ENCODE measurements around the gene CCN6.
A peak's percentile ranks its signal among the peaks of the same experiment; 100 is the strongest.

CCN6 gene

DNA sequence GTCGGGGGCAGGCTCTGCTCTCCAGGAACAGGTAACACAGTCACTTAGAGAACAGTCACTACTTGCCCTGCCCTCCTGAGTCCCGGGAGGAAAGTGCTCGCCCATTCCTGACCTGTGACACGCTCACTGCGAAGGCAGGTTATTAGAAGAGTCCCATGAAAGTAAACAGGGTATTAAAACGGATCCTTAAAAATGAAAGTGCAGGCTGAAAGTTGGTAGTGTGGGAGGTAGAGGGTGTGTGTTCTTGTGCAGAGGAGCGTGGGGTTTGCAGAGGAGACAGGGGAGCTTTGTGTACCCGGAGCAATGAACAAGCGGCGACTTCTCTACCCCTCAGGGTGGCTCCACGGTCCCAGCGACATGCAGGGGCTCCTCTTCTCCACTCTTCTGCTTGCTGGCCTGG lies at the start of gene CCN6:
TSS of gene CCN6 (plus strand) at position 104 of the 400 bp plus-strand sequence. CDS start at position 358, 254 bp downstream.
- no peak for DNase-seq

GRCh38 chr6:112004201-112005012 lies 49.5 kb upstream of the CCN6 start:
- DNase-seq = no peak

DNA sequence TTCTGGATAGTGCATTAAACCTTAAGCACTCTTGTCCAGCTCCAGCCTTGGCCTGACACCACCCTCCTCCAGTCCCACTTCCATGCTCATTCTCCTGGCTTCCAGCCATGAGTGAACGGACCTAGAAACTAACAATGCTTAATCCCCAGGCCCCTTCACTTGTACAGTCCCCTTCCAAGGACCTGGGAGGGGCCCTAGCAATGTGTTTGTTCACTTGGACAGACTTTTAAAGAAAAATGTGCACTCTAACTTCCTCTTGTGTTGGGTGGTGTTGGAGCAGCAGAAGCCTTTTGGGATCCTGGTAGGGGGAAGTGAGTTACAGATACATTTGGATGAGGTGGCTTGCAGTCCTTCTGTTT lies 48.9 kb upstream of the CCN6 start:
- no peak for DNase-seq

- DNase-seq = no peak
These were observed 46.6 kb upstream of the CCN6 start for GRCh38 chr6:112007254-112007653.

DNA sequence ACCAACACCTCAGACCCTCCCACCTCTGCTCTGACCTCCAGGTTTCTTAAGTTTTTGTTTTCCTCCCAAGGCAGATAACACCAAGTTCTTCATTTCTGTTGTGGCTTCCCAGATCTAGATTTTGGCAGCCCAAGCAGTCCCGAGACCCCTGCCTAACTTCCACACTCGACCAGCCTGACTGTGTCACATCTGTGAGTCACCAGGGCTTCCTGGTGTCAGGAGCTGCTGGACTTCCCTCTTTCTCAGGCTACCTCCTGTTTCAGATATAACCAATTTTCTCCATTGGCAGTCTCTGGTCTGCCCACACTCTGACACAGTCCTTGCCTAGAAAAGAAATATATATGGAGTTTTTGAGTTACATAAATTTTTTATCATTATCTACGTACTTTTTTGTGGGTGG lies 46.1 kb upstream of the CCN6 start:
- DNase-seq = peak; percentile 35

DNA sequence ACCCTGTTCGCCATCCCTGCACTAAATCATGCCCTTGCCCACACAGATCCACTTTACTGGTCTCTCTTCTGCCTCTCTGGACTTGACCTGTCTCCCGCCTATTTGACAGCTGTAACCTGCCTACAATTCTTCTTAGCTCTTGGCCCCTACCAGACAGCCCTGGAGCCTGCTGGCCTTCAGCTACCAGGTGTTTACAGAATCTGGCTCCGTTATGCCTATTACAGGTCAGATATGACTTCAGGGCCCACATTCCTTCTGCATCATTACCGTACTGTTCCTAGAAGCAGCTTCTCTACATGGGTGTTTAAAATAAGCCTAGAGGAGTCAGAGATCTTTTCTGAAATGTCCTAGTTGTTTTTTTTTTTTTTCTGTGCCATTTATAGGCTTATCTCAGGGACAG lies 45.4 kb upstream of the CCN6 start:
- no peak for DNase-seq

GRCh38 chr6:112010328-112010727 lies 43.6 kb upstream of the CCN6 start:
- peak; percentile 1 for DNase-seq

DNA sequence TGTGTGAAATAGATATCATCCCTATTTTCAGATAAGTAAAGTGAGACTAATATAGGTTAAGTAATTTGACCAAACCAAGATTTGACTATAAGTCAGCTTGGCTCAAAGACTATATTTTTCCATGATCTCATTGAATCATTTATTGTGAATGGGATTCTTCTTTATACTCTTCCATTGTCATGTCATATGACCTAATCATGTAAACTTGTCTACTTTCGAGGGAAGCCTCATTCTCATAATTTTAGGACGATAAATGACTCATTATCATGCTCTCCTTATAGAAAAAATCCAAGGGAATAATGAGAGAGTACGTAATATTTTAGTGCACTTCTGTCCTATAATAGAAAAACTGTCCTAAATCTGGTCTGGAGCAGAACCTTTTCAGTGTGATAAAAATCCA lies 40.9 kb upstream of the CCN6 start:
- no peak for DNase-seq

GRCh38 chr6:112014483-112014882 lies 39.4 kb upstream of the CCN6 start:
- no peak for DNase-seq

DNA sequence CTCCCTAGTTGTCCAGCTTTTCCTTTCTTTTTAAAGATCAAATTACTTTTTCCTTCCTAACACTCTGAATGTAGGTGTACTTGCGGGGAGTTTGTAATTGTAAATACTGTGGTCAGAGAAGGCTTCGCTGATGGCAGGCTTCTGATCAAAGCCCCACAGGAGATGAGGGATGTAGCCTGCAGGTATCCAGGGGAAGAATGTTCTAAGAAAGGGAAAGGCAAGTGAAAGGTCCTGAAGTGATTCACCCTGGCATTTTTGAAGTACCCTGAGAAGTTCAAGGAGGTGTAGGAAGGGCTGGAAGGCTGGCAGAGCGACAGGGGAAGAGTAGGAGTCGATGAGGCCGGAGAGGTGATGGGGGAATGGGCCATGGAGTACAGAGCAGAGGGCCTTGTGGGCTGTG lies 38.2 kb upstream of the CCN6 start:
- no peak for DNase-seq

DNA sequence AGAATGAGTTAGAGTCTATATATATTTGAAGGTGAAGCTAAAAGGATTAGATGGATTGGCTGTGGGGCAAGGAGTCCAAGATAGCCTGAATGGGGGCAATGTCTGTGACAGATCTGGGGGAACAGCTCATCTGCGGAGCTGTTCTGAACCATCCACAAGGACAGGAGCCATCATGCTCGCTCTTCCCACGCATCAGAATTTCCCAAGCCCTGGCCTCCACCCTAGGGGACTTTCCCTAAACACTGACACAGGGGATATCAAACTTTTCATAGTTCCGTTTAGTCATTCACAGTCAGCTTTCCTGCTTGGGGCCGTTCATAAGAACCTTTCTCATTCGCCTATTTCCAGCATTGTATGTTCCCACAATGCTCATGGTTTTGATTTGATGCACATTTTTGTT lies 37.6 kb upstream of the CCN6 start:
- no peak for DNase-seq

GRCh38 chr6:112017169-112017568 lies 36.7 kb upstream of the CCN6 start:
- DNase-seq = no peak

DNA sequence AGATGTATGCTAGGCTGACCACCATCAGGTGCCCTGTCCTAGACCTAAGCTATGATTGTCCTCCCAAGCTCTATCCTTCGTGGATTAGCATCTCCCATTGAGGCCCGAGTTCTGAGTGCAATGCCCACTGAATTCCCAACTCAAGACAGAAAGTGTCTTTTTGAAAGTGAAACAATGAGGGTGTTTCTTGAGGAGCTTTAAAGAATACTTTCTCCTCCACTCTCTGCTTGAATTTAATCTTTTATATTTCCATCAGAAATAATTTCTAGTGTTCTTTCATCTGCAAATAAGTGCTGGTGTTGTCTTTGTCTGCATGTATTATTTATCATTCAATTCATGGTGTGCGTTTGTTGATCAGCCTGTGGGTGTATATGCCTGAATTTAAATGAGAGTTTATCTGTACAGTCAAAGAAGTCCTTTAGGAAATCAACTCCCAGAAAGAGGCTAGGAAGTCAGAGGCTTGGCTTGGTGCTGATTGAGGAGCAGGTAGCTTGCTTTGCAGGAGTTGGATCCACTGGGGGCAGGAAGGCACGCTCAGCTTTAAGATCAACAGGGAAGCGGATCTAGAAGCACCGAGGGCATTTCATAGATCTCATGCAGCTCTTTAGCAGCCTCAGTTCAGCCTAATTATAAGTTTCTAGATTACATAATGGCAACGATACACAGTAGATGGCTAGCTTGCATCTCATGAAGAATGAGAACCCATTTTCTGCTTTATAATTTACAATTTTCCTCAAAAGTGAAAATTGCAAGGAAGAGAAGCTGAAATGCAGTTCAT lies 36.0 kb upstream of the CCN6 start:
- DNase-seq = no peak

DNA sequence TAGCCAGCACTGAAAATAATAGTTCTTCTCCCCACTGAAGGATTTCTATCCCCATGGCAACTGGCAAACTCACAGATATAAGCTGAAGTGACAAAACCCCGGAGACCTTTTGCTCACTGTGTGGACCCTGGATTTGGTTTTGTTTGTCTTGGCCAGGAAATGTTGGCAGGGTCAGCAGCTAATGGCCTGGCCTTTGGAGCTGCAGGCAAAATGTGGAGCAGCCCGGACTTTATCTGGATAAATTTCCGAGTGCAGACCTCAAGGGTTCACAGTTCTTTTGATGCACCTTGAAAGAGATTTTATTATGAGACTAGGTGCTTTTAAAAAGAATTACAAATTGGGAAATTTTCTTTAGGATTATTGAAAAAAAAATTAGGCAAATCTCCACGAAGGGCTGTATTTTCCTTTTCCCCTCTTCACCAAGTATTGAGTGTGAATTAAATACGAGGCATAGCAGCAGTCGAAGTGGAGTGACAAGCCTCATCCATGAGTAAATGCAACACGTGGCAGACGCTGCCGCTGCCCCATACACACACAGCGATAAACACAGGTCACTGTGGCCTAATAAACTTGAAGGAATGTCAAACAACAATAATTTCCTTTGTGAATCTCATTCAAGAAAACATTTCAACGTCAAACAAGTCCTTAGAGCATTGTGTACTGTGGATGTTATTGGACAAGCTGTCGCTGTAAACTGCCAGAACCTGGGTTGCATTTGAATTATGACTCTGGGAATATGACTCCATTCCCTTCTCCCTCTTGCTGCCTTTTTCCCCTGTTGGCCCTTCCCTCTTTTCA lies 35.1 kb upstream of the CCN6 start:
- no peak for DNase-seq

DNA sequence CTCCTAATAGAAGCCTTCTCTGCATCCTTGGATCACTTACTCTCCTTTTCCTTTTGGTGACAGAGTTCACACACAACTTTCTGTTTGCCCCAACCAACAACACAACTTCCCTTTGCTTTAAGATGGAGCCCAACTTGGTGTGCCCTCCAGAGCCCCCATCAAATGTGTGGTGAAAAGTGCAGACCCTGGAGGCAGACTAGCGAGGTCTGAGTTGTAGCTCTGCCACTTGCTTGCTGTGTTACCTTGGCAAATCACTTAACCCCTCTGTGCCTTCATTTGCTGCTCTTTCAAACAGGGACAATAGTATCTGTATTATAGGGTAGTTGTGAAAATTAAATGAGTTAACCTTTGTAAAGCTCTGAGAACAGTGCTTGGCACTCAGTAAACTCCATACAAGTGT lies 34.3 kb upstream of the CCN6 start:
- DNase-seq = no peak

GRCh38 chr6:112021691-112022310 lies 32.1 kb upstream of the CCN6 start:
- DNase-seq = no peak

DNA sequence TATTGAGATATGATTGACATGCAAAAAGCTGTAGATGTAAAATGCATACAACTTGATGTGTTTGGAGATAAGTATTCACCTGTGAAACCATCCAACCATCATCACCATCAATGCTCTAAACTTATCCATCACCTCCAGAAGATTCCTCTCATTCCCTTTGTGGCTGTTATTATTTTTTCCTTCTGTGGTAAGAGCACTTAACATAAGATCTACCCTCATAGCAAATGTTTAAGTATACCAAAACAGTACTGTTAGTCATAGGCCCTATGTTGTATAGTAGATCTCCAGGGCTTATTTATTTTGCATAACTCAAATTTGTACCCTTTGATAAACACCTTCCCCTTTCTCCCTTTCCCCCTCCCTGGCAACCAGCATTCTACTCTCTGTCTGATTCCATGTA lies 31.2 kb upstream of the CCN6 start:
- DNase-seq = no peak

GRCh38 chr6:112024464-112024863 lies 29.4 kb upstream of the CCN6 start:
- DNase-seq = no peak

- no peak for DNase-seq
These were observed 27.0 kb upstream of the CCN6 start for GRCh38 chr6:112026933-112027332.

- DNase-seq = no peak
These were observed 25.8 kb upstream of the CCN6 start for GRCh38 chr6:112027942-112028674.

DNA sequence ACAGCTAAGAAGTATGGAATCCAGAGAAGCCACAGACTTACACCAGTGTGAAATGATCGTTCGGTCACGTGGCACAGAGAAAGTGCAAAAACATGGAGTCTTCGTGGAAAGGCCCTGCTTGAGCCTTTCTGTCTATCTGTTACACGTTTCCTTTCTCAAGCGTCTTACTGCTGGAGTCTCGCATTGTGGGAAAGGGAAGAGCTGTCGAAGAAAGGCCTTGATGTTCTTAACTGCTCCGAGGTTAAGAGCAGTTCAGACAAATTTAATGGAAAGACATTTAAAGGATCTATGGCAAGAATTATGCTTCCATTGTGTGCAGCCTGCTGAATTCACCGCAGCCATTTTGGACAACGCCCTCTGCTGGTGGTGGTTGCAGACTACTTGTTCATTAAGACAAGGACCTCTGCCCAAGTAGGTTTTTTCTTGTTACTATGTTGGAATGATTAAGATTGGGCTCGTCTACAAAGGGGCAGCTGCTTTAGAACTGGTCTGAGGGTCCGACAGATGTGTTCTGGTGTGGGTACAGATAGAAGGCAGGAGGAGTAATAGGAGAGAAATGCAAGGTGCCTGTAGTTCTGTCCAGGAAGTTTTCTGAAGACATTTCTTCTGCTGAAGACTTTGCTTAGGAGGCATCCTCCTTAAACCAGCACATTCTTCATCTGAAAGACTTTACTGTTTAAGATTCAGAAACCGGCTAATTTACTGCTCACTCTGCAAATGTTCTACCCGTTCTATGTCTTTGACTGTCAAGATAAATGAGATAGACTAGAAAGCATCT lies 24.7 kb upstream of the CCN6 start:
- DNase-seq = peak; percentile 36

All from GDM1 (cell line).